Ectodermal cell (in vitro differentiated cells): ENCODE results near the gene RNF182.
"Not testable (repeated sequence)": the region's sequence is repeated elsewhere in the genome, so short reads cannot be mapped to it uniquely, and the experiment has no call there.

Experiments
- H3K27ac ChIP-seq: 2 replicates; pipeline ENCODE4 v1.7.0; 2013; ENCODE audit warnings: mild to moderate bottlenecking, low read depth, low read length; ENCODE audit not compliant: insufficient read depth, poor library complexity, severe bottlenecking
- H3K27me3 ChIP-seq: 2 replicates; pipeline ENCODE4 v1.7.0; 2013; ENCODE audit warnings: mild to moderate bottlenecking, low read length; ENCODE audit not compliant: insufficient read depth, control insufficient read depth, poor library complexity, severe bottlenecking
- H3K36me3 ChIP-seq: one replicate; pipeline ENCODE4 v1.7.0; 2013; ENCODE audit warnings: low read length; ENCODE audit not compliant: control insufficient read depth, insufficient read depth
- H3K4me1 ChIP-seq: one replicate; pipeline ENCODE4 v1.7.0; 2013; ENCODE audit warnings: low read length; ENCODE audit not compliant: control insufficient read depth, insufficient read depth
- H3K4me3 ChIP-seq: 2 replicates; pipeline ENCODE4 v1.7.0; 2013; ENCODE audit warnings: low read depth, low read length, control low read depth; ENCODE audit not compliant: insufficient read depth
- H3K9me3 ChIP-seq: 2 replicates; pipeline ENCODE4 v1.7.0; 2013; ENCODE audit warnings: mild to moderate bottlenecking, low read length, moderate library complexity; ENCODE audit not compliant: control insufficient read depth
- WGBS, 2 experiments: methylation state at CpG; one replicate each; pipeline ENCODE4 v1.1.7; 2013; ENCODE audit warnings: missing lambda C conversion rate in 2 of 2; 5-methylcytosine and 5-hydroxymethylcytosine counted together

RNF182 gene

DNA sequence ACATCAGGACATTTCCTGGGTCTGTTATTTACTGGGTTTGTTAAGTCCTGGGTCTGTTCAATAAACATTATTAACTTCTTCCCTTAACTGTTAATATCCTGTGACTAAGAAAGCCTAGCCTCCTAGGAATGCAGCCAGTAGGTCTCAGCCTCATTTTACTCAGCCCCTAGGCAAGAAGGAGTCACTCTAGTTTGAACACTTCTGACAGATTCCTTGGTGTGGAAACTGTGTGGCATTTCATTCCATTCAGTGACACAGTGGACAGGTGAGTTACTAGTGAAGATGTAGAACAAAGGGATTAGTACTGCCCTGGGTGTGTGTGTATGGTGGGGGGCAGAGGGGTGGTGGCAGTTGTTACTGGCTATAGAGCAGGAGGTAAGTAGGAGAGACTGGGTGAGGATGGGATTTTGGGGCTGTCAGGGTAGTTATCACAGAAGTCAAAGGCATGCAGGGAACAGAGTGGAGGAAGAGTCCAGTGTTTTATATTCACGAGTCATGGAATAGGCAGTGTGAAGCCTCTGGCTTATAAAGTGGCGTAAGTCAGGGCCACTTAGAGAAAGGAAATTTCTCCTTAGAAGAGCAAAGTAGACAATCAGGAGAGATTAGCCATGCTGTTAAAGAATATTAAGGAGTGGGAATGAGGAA is 28.4 kb downstream of the RNF182 start:
- Histone ChIP-seq H3K27ac (no peak overlapping the region), H3K36me3 (no peaks in the 10 kb centered on the region), H3K27me3 (no peaks in the 10 kb centered on the region), H3K4me1 (no peaks in the 10 kb centered on the region), H3K9me3 (no peaks in the 10 kb centered on the region), H3K4me3 (no peak overlapping the region)
- WGBS, 2 experiments, result 93 to 95% methylated on average over 2 of the region's 2 CpGs

DNA sequence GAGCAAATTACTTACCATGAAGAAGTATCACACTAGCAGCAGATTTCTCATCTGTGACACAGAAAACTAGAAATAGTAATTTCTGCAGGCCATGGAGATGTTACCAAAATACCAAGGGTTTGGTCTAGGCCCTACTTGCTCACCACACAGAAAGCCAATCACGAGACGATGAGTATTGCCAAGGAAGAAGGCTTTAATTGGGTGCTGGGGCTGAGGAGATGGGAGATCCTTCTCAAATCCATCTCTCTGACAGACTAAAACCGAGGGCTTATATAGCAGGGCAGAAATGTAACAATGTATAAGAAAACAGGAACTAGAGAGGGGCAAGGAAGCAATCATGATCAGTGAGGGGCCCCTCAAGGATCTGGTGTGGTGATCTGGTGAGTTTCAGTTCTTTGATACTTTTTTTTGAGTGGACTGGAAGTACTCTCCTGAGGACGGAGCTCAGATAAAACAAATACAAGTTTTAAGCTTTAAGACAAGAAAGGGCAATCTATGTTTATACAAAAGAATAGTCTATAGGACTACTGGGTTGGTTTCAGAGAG is 40.9 kb downstream of the RNF182 start:
- 95 to 98% methylated on average over 4 of the region's 4 CpGs for WGBS, 2 experiments
- H3K27ac ChIP-seq, result no peak overlapping the region
- H3K4me3 ChIP-seq, result no peak overlapping the region
- H3K36me3 ChIP-seq, result no peaks in the 10 kb centered on the region
- H3K9me3 ChIP-seq, result no peaks in the 10 kb centered on the region
- no peaks in the 10 kb centered on the region for H3K4me1 ChIP-seq
- no peaks in the 10 kb centered on the region for H3K27me3 ChIP-seq

DNA sequence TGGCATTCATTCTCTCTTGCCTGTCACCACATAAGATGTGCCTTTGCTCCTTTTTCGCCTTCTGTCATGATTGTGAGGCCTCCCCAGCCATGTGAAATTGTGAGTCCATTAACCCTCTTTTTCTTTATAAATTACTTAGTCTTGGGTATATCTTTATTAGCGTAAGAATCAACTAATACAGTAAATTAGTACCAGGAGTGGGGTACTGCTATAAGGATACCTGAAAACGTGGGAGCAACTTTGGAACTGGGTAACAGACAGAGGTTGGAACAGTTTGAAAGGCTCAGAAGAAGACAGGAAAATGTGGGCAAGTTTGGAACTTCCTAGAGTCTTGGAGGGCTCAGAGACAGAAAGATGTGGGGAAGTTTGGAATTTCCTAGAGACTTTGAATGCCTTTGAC is 46.6 kb downstream of the RNF182 start:
- Histone ChIP-seq H3K4me3 (no peak overlapping the region), H3K4me1 (no peaks in the 10 kb centered on the region), H3K27ac (no peak overlapping the region), H3K36me3 (no peaks in the 10 kb centered on the region), H3K27me3 (no peaks in the 10 kb centered on the region), H3K9me3 (no peaks in the 10 kb centered on the region)
- WGBS, 2 experiments, result 90 to 97% methylated on average over 3 of the region's 3 CpGs

DNA sequence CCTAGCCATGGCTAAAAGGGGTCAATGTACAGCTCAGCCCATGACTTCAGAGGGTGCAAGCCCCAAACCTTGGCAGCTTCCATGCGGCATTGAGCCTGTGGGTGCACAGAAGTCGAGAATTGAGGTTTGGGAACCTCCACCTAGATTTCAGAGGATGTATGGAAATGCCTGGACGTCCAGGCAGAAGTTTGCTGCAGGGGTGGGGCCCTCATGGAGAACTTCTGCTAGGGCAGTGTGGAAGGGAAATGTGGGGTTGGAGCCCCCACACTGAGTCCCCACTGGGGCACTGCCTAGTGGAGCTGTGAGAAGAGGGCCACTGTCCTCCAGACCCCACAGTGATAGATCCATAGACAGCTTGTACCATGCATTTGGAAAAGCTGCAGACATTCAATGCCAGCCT is 47.9 kb downstream of the RNF182 start:
- H3K4me3 ChIP-seq, result not testable (repeated sequence)
- WGBS, 2 experiments, result 91 to 93% methylated on average over 3 of the region's 3 CpGs

DNA sequence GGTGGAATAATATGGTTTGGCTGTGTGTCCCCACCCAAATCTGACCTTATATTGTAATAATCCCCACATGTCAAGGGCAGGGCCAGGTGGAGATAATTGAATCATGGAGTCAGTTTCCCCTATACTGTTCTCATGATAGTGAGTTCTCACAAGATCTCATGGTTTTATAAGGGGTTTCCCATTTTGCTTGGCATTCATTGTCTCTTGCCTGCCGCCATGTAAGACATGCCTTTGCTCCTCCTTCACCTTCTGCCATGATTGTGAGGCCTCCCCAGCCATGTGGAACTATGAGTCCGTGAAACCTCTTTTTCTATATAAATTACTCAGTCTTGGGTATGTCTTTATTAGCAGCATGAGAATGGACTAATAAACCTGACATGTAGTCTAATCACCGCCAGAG is 48.7 kb downstream of the RNF182 start:
- not testable (repeated sequence) for H3K4me3 ChIP-seq
- WGBS, 2 experiments, result 92 to 95% methylated on average over 2 to 3 of the region's 3 CpGs

More for the DNA sequence above, 47.9 kb downstream of the RNF182 start:
- not testable (repeated sequence) for H3K27ac ChIP-seq, H3K9me3 ChIP-seq, H3K27me3 ChIP-seq, H3K36me3 ChIP-seq, H3K4me1 ChIP-seq

DNA sequence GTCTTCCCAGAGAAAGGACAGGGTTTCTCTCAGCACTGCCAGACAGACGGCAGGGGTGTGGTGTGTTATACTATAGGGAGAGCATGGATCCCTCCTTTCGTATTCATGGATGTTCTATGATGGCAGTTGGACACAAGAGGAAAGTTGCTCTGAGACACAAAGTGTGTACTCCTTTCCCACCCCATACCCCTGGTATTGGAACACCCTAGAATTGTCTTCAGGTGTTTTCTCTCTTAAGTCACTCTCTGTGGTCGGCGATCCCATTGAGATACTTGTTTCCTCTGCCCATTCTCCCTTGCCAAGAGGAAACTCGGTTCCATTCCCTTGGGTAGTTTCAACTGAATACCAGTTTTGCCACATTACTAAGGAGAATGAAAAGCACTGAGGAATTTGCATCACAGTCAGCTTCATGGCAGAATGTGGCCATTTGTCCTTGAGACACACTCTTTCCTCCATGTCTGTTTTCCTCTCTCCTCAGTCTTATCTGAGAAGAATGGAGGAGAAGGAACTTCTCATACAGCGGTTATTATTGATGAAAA is 53.4 kb downstream of the RNF182 start:
- WGBS, 2 experiments, result 88 to 91% methylated on average over 5 of the region's 6 CpGs
- H3K4me1 ChIP-seq, result no peaks in the 10 kb centered on the region
- no peaks in the 10 kb centered on the region for H3K9me3 ChIP-seq
- no peak overlapping the region for H3K27ac ChIP-seq
- H3K36me3 ChIP-seq, result no peaks in the 10 kb centered on the region
- H3K27me3 ChIP-seq, result no peaks in the 10 kb centered on the region
- H3K4me3 ChIP-seq, result no peak overlapping the region

More for the DNA sequence above, 48.7 kb downstream of the RNF182 start:
- not testable (repeated sequence) for H3K27me3 ChIP-seq, H3K4me1 ChIP-seq, H3K36me3 ChIP-seq, H3K27ac ChIP-seq, H3K9me3 ChIP-seq

DNA sequence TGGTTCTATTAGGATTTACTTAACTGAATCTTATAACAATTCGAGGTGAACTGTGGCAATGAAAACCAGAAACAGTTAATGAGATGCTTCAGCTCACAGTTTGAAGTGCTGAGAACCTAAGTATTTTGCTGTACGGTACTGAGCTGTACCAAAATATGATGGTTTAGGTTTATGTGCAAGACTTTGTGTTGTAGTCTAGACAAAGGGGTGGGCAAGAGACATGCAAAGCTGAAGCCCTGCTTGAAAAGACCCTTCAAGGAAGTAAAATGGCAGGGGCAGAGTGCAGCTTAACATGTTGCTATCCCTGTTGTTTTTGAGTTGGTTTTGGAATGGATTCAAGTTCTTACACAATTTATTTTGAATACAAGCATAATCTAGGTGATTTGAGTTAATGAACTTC is 54.0 kb downstream of the RNF182 start:
- H3K9me3 ChIP-seq, result no peaks in the 10 kb centered on the region
- no peak overlapping the region for H3K27ac ChIP-seq
- 92 to 97% methylated on average over 2 of the region's 2 CpGs for WGBS, 2 experiments
- no peaks in the 10 kb centered on the region for H3K36me3 ChIP-seq
- H3K4me3 ChIP-seq, result no peak overlapping the region
- H3K27me3 ChIP-seq, result no peaks in the 10 kb centered on the region
- no peaks in the 10 kb centered on the region for H3K4me1 ChIP-seq

DNA sequence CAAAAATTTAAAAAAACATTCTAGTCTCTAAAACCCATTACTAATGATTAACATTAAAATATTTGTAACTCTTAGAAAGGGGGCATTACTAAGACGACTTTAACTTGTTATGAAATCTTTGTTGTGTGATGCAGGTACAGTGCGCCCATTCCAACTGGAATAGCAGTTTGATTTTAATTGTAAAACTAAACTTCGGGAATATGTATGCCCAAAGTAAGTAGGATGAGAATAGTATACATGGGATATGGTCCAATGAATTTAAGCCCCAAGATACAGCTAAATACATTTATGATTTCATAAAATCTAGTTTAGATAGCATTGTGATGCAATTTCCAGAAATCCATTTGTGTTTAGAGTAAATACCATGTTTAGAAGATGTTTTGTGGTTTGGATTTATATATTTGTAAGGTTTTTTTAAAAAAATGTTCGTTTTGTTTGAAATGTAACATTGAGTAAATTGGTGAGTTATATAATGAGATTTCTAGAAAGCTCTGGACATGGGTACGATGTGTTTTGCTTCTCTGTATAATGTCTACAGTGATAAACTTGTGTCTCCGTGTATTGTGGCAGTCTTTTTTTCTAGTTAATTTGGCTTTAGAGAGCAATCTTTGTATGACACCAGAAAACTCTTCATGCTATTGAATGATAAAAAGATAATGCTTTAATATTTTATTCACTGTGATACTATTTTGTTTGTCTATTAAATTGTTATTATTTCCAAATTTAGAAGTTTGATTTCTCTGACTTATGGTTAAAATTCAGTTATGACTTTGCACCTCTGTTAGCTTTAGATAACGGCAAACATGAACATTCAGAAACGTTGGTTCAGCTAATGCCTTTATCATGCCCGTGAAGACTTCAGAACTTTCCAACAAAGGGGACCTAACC is 54.8 kb downstream of the RNF182 start:
- Histone ChIP-seq H3K36me3 (no peaks in the 10 kb centered on the region), H3K27ac (no peak overlapping the region), H3K9me3 (no peaks in the 10 kb centered on the region), H3K27me3 (no peaks in the 10 kb centered on the region), H3K4me3 (no peak overlapping the region), H3K4me1 (no peaks in the 10 kb centered on the region)
- WGBS, 2 experiments, result 95% methylated on average over 9 of the region's 9 CpGs

DNA sequence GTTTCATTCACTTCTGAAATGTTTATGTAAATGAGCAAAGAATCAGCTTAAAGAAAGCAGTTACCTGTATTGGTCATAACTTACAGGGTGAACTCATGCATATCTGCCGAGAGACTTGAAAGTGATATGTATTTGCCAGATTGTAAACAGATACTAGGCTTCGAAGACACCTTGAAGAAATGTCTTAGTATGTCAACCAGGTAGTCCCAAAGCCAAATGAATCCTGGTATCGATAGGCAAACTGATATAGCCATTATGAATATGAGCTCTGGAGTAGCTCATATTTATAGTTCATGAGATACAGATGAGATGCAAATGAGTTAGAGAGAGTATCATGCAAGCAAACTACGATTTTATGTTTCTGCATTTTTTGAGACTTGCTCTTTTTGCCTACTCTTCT is 55.8 kb downstream of the RNF182 start:
- no peaks in the 10 kb centered on the region for H3K4me1 ChIP-seq
- WGBS, 2 experiments, result 92 to 96% methylated on average over 4 of the region's 4 CpGs
- no peak overlapping the region for H3K27ac ChIP-seq
- no peaks in the 10 kb centered on the region for H3K36me3 ChIP-seq
- H3K9me3 ChIP-seq, result no peaks in the 10 kb centered on the region
- H3K4me3 ChIP-seq, result no peak overlapping the region
- H3K27me3 ChIP-seq, result no peaks in the 10 kb centered on the region

DNA sequence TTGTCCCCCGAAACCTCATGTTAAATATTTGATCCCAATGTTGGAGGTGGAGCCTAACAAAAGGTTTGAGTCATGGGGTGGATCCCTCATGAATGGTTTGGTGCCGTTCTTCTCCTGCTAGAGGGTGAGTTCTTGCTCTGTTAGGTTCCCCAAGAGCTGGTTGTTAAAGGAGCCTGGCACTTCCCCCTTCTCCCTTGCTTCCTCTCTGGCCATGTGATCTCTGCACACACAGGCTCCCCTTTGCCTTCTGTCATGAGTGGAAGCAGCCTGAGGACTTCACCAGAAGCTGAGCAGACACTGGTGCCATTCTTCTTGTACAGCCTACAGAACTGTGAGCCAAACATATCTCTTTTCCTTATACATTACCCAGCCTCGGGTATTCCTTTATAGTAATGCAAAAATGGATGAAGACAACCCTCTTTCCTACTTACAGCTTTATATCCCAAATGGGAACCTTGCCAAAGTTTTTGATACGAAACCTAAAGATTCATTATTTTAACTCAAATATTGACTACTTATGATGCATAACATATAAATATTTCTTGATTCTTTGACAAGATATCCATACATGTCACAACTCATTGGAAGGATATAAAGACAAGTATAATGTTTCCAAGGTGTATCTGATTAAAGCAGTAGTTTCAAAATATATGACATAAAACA is 61.0 kb downstream of the RNF182 start:
- Histone ChIP-seq H3K4me3 (no peak overlapping the region), H3K9me3 (no peaks in the 10 kb centered on the region), H3K27ac (no peak overlapping the region), H3K4me1 (no peaks in the 10 kb centered on the region), H3K36me3 (no peaks in the 10 kb centered on the region), H3K27me3 (no peaks in the 10 kb centered on the region)
- WGBS, 2 experiments, result 90 to 94% methylated on average over 3 of the region's 4 CpGs
